Fibroblast of peridontal ligament (primary cell): ENCODE results near the gene ZBTB20.

Experiments used
- DNase-seq: peaks from one replicate; pipeline ENCODE4 v3.0.0-alpha.2; 2010; ENCODE audit errors: extremely low read depth

The ZBTB20 gene

GRCh38 chr3:114446600-114446999, 700.5 kb downstream of the ZBTB20 start:
- DNase-seq, result no peak

GRCh38 chr3:114445233-114445632, 701.9 kb downstream of the ZBTB20 start:
- DNase-seq, result no peak

GRCh38 chr3:114444216-114444615, 702.9 kb downstream of the ZBTB20 start:
- DNase-seq, result no peak

GRCh38 chr3:114442246-114442645, 704.8 kb downstream of the ZBTB20 start:
- DNase-seq, result peak; percentile 59

- DNase-seq, result no peak
Measured at GRCh38 chr3:114441386-114441785, 705.7 kb downstream of the ZBTB20 start.

- DNase-seq, result no peak
Measured at GRCh38 chr3:114440700-114441099, 706.4 kb downstream of the ZBTB20 start.

GRCh38 chr3:114439284-114439683, 707.8 kb downstream of the ZBTB20 start:
- peak; percentile 63 for DNase-seq

GRCh38 chr3:114437897-114438296, 709.2 kb downstream of the ZBTB20 start:
- no peak for DNase-seq

- no peak for DNase-seq
Measured at GRCh38 chr3:114436182-114436581, 710.9 kb downstream of the ZBTB20 start.

- peak; percentile 34 for DNase-seq
Measured at GRCh38 chr3:114435386-114436115, 711.5 kb downstream of the ZBTB20 start.

- DNase-seq, result no peak
Measured at GRCh38 chr3:114432310-114432709, 714.8 kb downstream of the ZBTB20 start.

- no peak for DNase-seq
Measured at GRCh38 chr3:114428044-114428595, 719.0 kb downstream of the ZBTB20 start.

GRCh38 chr3:114427285-114428043, 719.6 kb downstream of the ZBTB20 start:
- no peak for DNase-seq

- no peak for DNase-seq
Measured at GRCh38 chr3:114424337-114424736, 722.8 kb downstream of the ZBTB20 start.

- DNase-seq, result no peak
Measured at GRCh38 chr3:114421204-114421603, 725.9 kb downstream of the ZBTB20 start.

GRCh38 chr3:114420072-114420471, 727.0 kb downstream of the ZBTB20 start:
- no peak for DNase-seq

- DNase-seq, result peak; percentile 99
Measured at GRCh38 chr3:114418724-114419543, 728.2 kb downstream of the ZBTB20 start.

- no peak for DNase-seq
Measured at GRCh38 chr3:114418107-114418506, 729.0 kb downstream of the ZBTB20 start.

GRCh38 chr3:114417675-114418074, 729.4 kb downstream of the ZBTB20 start:
- DNase-seq, result no peak

GRCh38 chr3:114417265-114417664, 729.8 kb downstream of the ZBTB20 start:
- DNase-seq, result peak; percentile 57

GRCh38 chr3:114411811-114412803, 735.0 kb downstream of the ZBTB20 start:
- peak; percentile 48 for DNase-seq
